ENCODE data around the gene CENPW. TPM values are rescaled to one million over a fixed set of nuclear protein-coding genes. Genes with fewer than 3 reads are reported as not detected.

The CENPW gene
- total RNA-seq (ENCODE audit: unreplicated experiment) = 34.0 TPM
- long read RNA-seq, transcript CENPW-203 (3 exons, 750 nt) = major isoform, 17 of 17 reads
- long read RNA-seq, partial matches to known transcripts = 0 of 17 reads
- long read RNA-seq, other reads (novel, unspliced or antisense) = 0 of 17 reads

DNA sequence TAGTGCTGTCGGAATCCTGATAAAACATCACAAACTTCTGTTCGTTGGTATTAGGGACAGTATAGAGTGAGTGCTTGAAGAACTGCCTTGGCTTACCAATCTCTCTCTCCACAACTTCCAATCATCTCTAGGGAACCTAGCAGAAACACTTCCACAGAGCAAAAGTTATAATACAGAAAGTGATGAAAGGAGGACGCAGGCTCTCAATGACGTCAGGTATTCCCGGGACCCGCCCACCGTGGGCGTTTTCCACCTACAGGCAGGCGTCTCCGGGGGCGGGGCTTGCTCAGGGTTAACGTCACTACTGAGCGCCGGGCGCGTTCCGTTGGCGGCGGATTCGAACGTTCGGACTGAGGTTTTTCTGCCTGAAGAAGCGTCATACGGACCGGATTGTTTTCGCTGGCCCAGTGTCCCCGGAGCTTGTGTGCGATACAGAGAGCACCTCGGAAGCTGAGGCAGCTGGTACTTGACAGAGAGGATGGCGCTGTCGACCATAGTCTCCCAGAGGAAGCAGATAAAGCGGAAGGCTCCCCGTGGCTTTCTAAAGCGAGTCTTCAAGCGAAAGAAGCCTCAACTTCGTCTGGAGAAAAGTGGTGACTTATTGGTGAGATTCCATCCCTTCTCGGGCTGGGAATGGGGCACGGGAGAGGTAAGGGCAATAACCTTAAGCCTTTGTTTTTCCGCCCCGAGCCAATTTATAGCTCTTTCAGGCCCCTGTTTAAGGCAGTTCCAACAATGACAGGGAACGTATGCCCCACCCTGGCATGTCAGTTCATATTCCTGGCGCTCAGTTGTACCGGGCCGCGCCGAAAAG lies at the start of gene CENPW:
CENPW (plus strand) TSS at position 320 of the 814 bp plus-strand sequence; CDS start at position 479, 159 bp downstream.
- no peaks in the 10 kb centered on the region for H3K27me3 Mint-ChIP-seq (ENCODE audit: unreplicated experiment)
- no peak within 1 kb of the TSS for H3K4me3 Mint-ChIP-seq (ENCODE audit: unreplicated experiment)
- peak within 1 kb of the TSS; percentile 34 for H3K27ac Mint-ChIP-seq (ENCODE audit: unreplicated experiment)

DNA sequence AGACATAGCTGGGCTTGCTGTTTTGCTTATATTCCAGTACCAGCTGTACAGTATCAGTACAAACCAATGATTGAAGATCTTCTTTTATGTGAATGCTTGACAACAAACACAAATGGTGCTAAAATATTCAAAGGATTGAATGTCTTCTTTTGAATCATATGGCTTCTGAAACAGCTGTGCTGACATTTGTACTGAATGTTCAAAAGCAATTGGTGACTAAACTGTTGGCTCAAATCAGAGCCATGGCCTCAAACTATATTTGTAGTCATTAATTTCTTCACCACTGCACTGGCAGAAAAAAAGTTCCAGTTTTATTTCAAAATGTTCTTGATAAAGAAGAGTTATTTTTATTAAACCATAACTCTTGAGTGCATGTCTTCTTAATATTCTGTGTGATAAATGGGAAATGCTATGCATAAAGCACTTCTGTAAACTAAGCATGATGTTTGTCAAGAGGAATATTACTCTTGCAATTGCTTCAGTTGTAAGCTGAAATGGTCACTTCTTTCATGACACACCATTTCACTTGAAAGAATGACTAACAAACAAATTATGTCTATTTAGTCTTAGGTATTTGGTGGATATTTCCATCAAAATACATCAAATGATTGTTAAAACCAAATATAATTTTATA lies 45.9 kb upstream of the CENPW start:
- H3K36me3 Mint-ChIP-seq (ENCODE audit: low read depth, unreplicated experiment) = no peaks in the 10 kb centered on the region
- no peaks in the 10 kb centered on the region for H3K27me3 Mint-ChIP-seq (ENCODE audit: unreplicated experiment)
- no peak for DNase-seq (ENCODE audit: low spot score)
- H3K4me1 Mint-ChIP-seq (ENCODE audit: unreplicated experiment) = no peaks in the 10 kb centered on the region
- H3K27ac Mint-ChIP-seq (ENCODE audit: unreplicated experiment) = no peak overlapping the region
- TF ChIP-seq, protein P1, sequence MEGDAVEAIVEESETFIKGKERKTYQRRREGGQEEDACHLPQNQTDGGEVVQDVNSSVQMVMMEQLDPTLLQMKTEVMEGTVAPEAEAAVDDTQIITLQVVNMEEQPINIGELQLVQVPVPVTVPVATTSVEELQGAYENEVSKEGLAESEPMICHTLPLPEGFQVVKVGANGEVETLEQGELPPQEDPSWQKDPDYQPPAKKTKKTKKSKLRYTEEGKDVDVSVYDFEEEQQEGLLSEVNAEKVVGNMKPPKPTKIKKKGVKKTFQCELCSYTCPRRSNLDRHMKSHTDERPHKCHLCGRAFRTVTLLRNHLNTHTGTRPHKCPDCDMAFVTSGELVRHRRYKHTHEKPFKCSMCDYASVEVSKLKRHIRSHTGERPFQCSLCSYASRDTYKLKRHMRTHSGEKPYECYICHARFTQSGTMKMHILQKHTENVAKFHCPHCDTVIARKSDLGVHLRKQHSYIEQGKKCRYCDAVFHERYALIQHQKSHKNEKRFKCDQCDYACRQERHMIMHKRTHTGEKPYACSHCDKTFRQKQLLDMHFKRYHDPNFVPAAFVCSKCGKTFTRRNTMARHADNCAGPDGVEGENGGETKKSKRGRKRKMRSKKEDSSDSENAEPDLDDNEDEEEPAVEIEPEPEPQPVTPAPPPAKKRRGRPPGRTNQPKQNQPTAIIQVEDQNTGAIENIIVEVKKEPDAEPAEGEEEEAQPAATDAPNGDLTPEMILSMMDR (IDR thresholded peaks at IDR 0.05; ENCODE audit: unreplicated experiment) = no peak
- H3K4me3 Mint-ChIP-seq (ENCODE audit: unreplicated experiment) = no peak overlapping the region
- no peaks in the 10 kb centered on the region for H3K9me3 Mint-ChIP-seq (ENCODE audit: unreplicated experiment)

More for the DNA sequence above, at the start of gene CENPW:
- TF ChIP-seq, protein P1 (IDR thresholded peaks at IDR 0.05; ENCODE audit: unreplicated experiment) = no peak
- H3K4me1 Mint-ChIP-seq (ENCODE audit: unreplicated experiment) = peaks cover 15% of the 10 kb centered on the region
- no peaks in the 10 kb centered on the region for H3K9me3 Mint-ChIP-seq (ENCODE audit: unreplicated experiment)
- DNase-seq (ENCODE audit: low spot score) = peak; percentile 96
- no peaks in the 10 kb centered on the region for H3K36me3 Mint-ChIP-seq (ENCODE audit: low read depth, unreplicated experiment)

DNA sequence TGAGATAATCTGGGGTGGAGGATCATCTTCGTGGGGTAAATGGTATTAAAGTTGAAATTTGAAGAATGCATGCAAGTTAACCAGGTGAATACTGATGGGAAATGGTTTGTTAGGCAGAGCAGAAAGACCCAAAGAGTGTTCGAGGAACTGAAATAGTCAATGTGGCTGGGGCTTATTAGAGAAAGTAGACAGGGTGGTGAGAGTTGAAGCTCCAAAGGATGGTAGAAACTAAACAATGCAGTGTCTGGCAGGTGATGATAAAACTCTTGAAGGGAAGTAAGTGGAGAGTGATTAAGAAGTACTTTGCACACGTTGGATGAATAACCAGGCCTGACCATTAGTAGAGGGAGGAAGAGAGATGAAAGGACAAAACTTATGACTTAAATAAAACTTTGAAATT lies 39.8 kb upstream of the CENPW start:
- Mint-ChIP-seq H3K9me3 (ENCODE audit: unreplicated experiment) (no peaks in the 10 kb centered on the region), H3K4me3 (ENCODE audit: unreplicated experiment) (no peak overlapping the region), H3K27me3 (ENCODE audit: unreplicated experiment) (no peaks in the 10 kb centered on the region), H3K4me1 (ENCODE audit: unreplicated experiment) (peaks cover 15% of the 10 kb centered on the region), H3K27ac (ENCODE audit: unreplicated experiment) (no peak overlapping the region), H3K36me3 (ENCODE audit: low read depth, unreplicated experiment) (no peaks in the 10 kb centered on the region)
- TF ChIP-seq, protein P1 (IDR thresholded peaks at IDR 0.05; ENCODE audit: unreplicated experiment) = no peak
- no peak for DNase-seq (ENCODE audit: low spot score)

DNA sequence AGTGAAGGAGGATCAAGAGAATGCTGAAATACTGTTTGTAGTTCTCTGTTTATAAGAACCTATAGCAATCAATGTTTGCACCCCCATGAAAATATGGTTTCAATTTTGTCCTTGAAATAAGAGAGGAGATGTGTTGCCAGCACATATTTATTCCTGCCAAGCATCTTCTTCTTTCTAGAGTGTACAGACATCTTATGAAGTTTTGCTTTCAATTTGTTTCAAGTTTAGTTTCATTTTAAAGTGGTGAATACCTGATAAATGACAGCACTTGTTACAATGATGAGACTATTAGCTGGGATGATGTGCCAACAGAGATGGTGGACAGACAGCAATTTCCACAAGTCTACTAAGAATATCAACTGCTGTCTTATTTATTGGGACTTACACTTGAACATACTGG lies 39.2 kb upstream of the CENPW start:
- no peak for DNase-seq (ENCODE audit: low spot score)
- Mint-ChIP-seq H3K27ac (ENCODE audit: unreplicated experiment) (no peak overlapping the region), H3K9me3 (ENCODE audit: unreplicated experiment) (no peaks in the 10 kb centered on the region), H3K36me3 (ENCODE audit: low read depth, unreplicated experiment) (no peaks in the 10 kb centered on the region), H3K27me3 (ENCODE audit: unreplicated experiment) (no peaks in the 10 kb centered on the region), H3K4me1 (ENCODE audit: unreplicated experiment) (peaks cover 15% of the 10 kb centered on the region), H3K4me3 (ENCODE audit: unreplicated experiment) (no peak overlapping the region)
- TF ChIP-seq, protein P1 (IDR thresholded peaks at IDR 0.05; ENCODE audit: unreplicated experiment) = no peak

All from endothelial cell (in vitro differentiated cells).